ENCODE results near the gene CLN6. TPM values are rescaled to one million over a fixed set of nuclear protein-coding genes. Genes with fewer than 3 reads are reported as not detected.

CLN6 gene
- total RNA-seq, 1 experiment from 2014 or later = 71.9 TPM

DNA sequence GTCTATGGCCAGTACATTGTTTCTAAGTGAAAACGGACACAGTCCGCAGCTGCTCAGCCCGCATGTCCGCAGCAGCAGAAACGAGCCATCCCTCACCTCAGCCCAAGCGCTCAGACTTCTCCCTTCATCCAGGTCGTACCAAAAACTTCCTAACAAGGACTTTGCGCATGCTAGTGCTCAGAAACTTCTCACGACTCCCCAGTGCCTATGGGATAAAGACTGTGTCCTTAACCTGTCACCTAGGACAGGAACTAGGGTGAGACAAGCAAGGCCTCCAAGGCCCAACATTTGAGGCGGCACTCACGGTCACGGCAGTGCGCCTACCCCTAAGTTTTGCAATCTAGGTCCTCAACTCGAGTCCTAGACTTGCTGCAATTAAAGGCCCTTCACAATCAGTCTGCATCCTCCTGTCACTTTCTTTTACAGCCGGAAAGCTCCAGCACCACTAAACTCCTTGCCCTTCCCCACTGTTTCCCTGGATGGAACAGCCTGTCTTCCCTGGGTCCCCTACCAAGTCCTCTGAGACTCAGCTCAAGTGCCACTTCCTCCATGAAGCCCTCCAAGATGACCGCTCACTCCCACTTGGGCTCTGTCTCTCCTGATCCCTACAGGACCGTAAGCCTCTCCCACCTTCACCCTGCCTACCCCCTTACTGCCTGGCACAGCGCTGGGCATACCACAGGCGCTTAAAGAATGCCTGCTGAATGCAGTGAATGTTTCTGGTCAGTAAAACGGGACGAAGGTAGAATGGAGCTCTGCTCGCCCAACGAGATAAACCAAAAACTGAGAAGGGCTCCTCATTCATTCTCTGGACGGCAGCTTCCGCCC lies 1.2 kb downstream of the CLN6 start:
- Histone ChIP-seq H3K27ac (ENCODE audit: insufficient read length, low read depth, low read length) (no peak overlapping the region), H3T11ph (ENCODE audit: low read length) (no peak overlapping the region), H2AFZ (ENCODE audit: low read length) (no peak overlapping the region), H3K56ac (ENCODE audit: insufficient read length, low read depth, low read length) (no peak overlapping the region), H3K9me3 (ENCODE audit: control insufficient read depth, low read depth, low read length) (no peaks in the 10 kb centered on the region), H3K27me3 (ENCODE audit: insufficient read depth, low read length) (no peaks in the 10 kb centered on the region), H3K4ac (ENCODE audit: low read depth, low read length) (no peak overlapping the region; the same call in 1 of the 2 replicates), H4K8ac (replicated peaks; ENCODE audit: insufficient read length, low read depth, low read length) (no peak overlapping the region), H2BK120ac (ENCODE audit: low read depth, low read length, poor library complexity, severe bottlenecking) (no peak overlapping the region), H2AK5ac (ENCODE audit: insufficient read length, low read length) (no peak overlapping the region), H4K91ac (ENCODE audit: insufficient read length, low read depth, low read length) (no peak overlapping the region), H3K14ac (ENCODE audit: insufficient read depth, low read length) (no peak overlapping the region; the same call in 1 of the 2 replicates), H3K23me2 (ENCODE audit: insufficient read length, low read depth, low read length, poor library complexity, severe bottlenecking) (peaks cover 16% of the 10 kb centered on the region), H3K4me2 (ENCODE audit: insufficient read depth, insufficient read length, low read length) (peak overlapping the region; percentile 98), H3K9ac (ENCODE audit: extremely low read depth, insufficient read length, low read length) (peak overlapping the region; percentile 81), H2BK20ac (ENCODE audit: low read depth, low read length, poor library complexity, severe bottlenecking) (no peak overlapping the region), H2BK5ac (ENCODE audit: insufficient read length, low read length) (no peak overlapping the region), H4K5ac (ENCODE audit: insufficient read length, low read depth, low read length) (no peak overlapping the region), H2BK12ac (ENCODE audit: insufficient read length, low read depth, low read length) (no peak overlapping the region), H2BK15ac (ENCODE audit: low read depth, low read length) (no peak overlapping the region), H3K23ac (ENCODE audit: insufficient read length, low read depth, low read length) (no peak overlapping the region), H3K18ac (ENCODE audit: insufficient read length, low read depth, low read length) (peak overlapping the region; percentile 93), H3K79me2 (ENCODE audit: insufficient read depth, low read length) (peaks cover 23% of the 10 kb centered on the region; the same call in 1 of the 2 replicates), H4K20me1 (ENCODE audit: control insufficient read depth, insufficient read depth, insufficient read length) (no peaks in the 10 kb centered on the region), H3K79me1 (ENCODE audit: insufficient read depth, low read depth, low read length, poor library complexity, severe bottlenecking) (peaks cover 5% of the 10 kb centered on the region), H3K4me1 (ENCODE audit: insufficient read depth, low read length) (peaks cover 12% of the 10 kb centered on the region; the same call in 1 of the 2 replicates)
- H3K36me3 Mint-ChIP-seq (ENCODE audit: insufficient read depth in 1 of 3, low read depth in 3 of 3) = peaks cover 7 to 19% (median 11%) of the 10 kb centered on the region in 3 experiments
- peak overlapping the region in 2 of 3 experiments; percentile 65 to 85; a peak in 5 of 7 replicates for H3K27ac Mint-ChIP-seq
- TF ChIP-seq, protein P1, sequence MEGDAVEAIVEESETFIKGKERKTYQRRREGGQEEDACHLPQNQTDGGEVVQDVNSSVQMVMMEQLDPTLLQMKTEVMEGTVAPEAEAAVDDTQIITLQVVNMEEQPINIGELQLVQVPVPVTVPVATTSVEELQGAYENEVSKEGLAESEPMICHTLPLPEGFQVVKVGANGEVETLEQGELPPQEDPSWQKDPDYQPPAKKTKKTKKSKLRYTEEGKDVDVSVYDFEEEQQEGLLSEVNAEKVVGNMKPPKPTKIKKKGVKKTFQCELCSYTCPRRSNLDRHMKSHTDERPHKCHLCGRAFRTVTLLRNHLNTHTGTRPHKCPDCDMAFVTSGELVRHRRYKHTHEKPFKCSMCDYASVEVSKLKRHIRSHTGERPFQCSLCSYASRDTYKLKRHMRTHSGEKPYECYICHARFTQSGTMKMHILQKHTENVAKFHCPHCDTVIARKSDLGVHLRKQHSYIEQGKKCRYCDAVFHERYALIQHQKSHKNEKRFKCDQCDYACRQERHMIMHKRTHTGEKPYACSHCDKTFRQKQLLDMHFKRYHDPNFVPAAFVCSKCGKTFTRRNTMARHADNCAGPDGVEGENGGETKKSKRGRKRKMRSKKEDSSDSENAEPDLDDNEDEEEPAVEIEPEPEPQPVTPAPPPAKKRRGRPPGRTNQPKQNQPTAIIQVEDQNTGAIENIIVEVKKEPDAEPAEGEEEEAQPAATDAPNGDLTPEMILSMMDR (conservative IDR thresholded peaks at IDR 0.05) = no peak
- H3K4me3 Mint-ChIP-seq = peak overlapping the region; percentile 82 to 90
- peaks cover 35 to 38% of the 10 kb centered on the region in 2 experiments for H3K4me1 Mint-ChIP-seq
- H3K27me3 Mint-ChIP-seq (ENCODE audit: low read depth) = peaks cover 16% of the 10 kb centered on the region
- DNase-seq = no peak
- no CpG with 5 or more reads among the region's 25 CpGs for WGBS (ENCODE audit: extremely low coverage, insufficient read length, low lambda C conversion rate)
- peaks cover 2 to 8% of the 10 kb centered on the region in 2 experiments; a peak in 4 of 5 replicates for H3K9me3 Mint-ChIP-seq

Measured in H9 (cell line).